HCT116 (cell line): ENCODE measurements around the gene TIPIN. TPM values are rescaled to one million over a fixed set of nuclear protein-coding genes. Genes with fewer than 3 reads are reported as not detected.

Experiments
- ATAC-seq: fragments of 200-7000 bp; cut with Tn5 transposase; 2 replicates; pipeline ENCODE4 v1.9.1; 2020; ENCODE audit warnings: mild to moderate bottlenecking, moderate library complexity
- BruUV-seq: library from RNA; stranded (reverse); fragments of 400-500 nt; replicated peaks from 2 replicates; lab custom pipeline; 2021; lab: Mats Ljungman, UMichigan
- CTCF ChIA-PET: fragments of 300-600 bp; sonication (Branson Sonifier 250); formaldehyde crosslinking; loops from one replicate; lab custom pipeline; 2021; ENCODE audit warnings: antibody characterized with exemption; lab: Charles Lee
- POLR2A ChIA-PET: fragments of 300-600, 350-600 bp; sonication (Branson Sonifier 250); formaldehyde crosslinking; loops from one replicate; lab custom pipeline; 2021; ENCODE audit warnings: antibody characterized with exemption; lab: Charles Lee
- RAD21 ChIA-PET, 2 experiments: fragments of 300-600 bp; sonication (Branson Sonifier 250); formaldehyde crosslinking; loops; one replicate each; lab custom pipeline; 2023; ENCODE audit warnings: low total read pairs in 2 of 2; ENCODE audit not compliant: uncharacterized antibody in 2 of 2, unreplicated experiment in 2 of 2, low non-redundant PET in 1 of 2; lab: Charles Lee
- DNase-seq: peaks from one replicate; pipeline ENCODE4 v3.0.0-alpha.2; 2010; ENCODE audit warnings: low read depth, low spot score
- H2AFZ ChIP-seq: fragments of 200-600 bp; shearing (Covaris generic), sonication (generic); 2 replicates; pipeline ENCODE4 v1.6.1; 2017; ENCODE audit warnings: low read depth, mixed run types, mixed read lengths, antibody characterized with exemption, low read length; ENCODE audit not compliant: poor library complexity, severe bottlenecking
- H3K27ac ChIP-seq: 2 replicates; pipeline ENCODE4 v1.5.1; 2012; ENCODE audit warnings: low read depth, low read length
- H3K27me3 ChIP-seq: fragments of 200-600 bp; sonication (generic); 2 replicates; pipeline ENCODE4 v1.6.1; 2016; ENCODE audit warnings: mixed run types, low read length, mixed read lengths; ENCODE audit not compliant: insufficient read depth
- H3K36me3 ChIP-seq, 2 experiments: fragments of 200-500 bp in 1 of 2; fragments of 200-600 bp in 1 of 2; sonication (Bioruptor generic) in 1 of 2; sonication (generic) in 1 of 2; 2 replicates each; pipeline versions ENCODE4 v1.5.1 to v1.6.1; 2014 to 2016; ENCODE audit warnings: low read length in 2 of 2, inconsistent platforms in 1 of 2, mixed read lengths in 1 of 2, mixed run types in 1 of 2; ENCODE audit not compliant: insufficient read depth in 2 of 2, control insufficient read depth in 1 of 2
- H3K4me1 ChIP-seq, 2 experiments: fragments of 200-600 bp in 1 of 2; sonication (generic) in 1 of 2; 2 replicates each; pipeline versions ENCODE4 v1.5.1 to v1.6.1; 2012 to 2017; ENCODE audit warnings: low read length in 2 of 2, inconsistent platforms in 1 of 2, mild to moderate bottlenecking in 1 of 2, mixed read lengths in 1 of 2, mixed run types in 1 of 2, moderate library complexity in 1 of 2; ENCODE audit not compliant: insufficient read depth in 2 of 2, control insufficient read depth in 1 of 2
- H3K4me2 ChIP-seq: fragments of 200-600 bp; sonication (generic); 2 replicates; pipeline ENCODE4 v1.6.1; 2017; ENCODE audit warnings: mixed run types, low read length, mixed read lengths
- H3K4me3 ChIP-seq, 2 experiments: fragments of 200-600 bp in 1 of 2; sonication (generic) in 1 of 2; replicated peaks in 1 of 2; 2 replicates each; pipeline ENCODE4 v1.5.1; 2011 to 2016; ENCODE audit warnings: low read length in 2 of 2, control low read depth in 1 of 2, low read depth in 1 of 2, mild to moderate bottlenecking in 1 of 2, mixed read lengths in 1 of 2, mixed run types in 1 of 2
- H3K79me2 ChIP-seq: fragments of 200-600 bp; sonication (generic); 2 replicates; pipeline ENCODE4 v1.6.1; 2017; ENCODE audit warnings: mild to moderate bottlenecking, mixed run types, low read length, moderate library complexity, mixed read lengths; ENCODE audit not compliant: insufficient read depth
- H3K9ac ChIP-seq: fragments of 200-600 bp; sonication (generic); 2 replicates; pipeline ENCODE4 v1.6.1; 2016; ENCODE audit warnings: low read length, mixed read lengths
- H3K9me2 ChIP-seq: fragments of 200-600 bp; sonication (generic), shearing (Covaris generic); 2 replicates; pipeline ENCODE4 v1.6.1; 2017; ENCODE audit warnings: mixed run types, mild to moderate bottlenecking, moderate library complexity; ENCODE audit not compliant: insufficient read depth
- H3K9me3 ChIP-seq, 2 experiments: fragments of 200-500 bp in 1 of 2; fragments of 200-600 bp in 1 of 2; sonication (Bioruptor generic) in 1 of 2; sonication (generic) in 1 of 2; 2 replicates each; pipeline ENCODE4 v1.6.1; 2014 to 2017; ENCODE audit warnings: low read length in 2 of 2, mixed read lengths in 2 of 2, inconsistent platforms in 1 of 2, low read depth in 1 of 2, mild to moderate bottlenecking in 1 of 2, mixed run types in 1 of 2, moderate library complexity in 1 of 2; ENCODE audit not compliant: control insufficient read depth in 1 of 2, insufficient read depth in 1 of 2
- H4K20me1 ChIP-seq: fragments of 200-600 bp; sonication (generic), shearing (Covaris generic); 2 replicates; pipeline ENCODE4 v1.6.1; 2017; ENCODE audit warnings: mixed run types, mild to moderate bottlenecking, moderate library complexity; ENCODE audit not compliant: insufficient read depth
- ATF3 ChIP-seq: IDR thresholded peaks from 2 replicates; pipeline ENCODE4 v1.6.1; 2012
- CEBPB ChIP-seq: IDR thresholded peaks from 2 replicates; pipeline ENCODE4 v1.6.1; 2012; ENCODE audit warnings: low read depth
- EGR1 ChIP-seq: IDR thresholded peaks from 2 replicates; pipeline ENCODE4 v1.6.1; 2012; ENCODE audit warnings: low read depth
- ELF1 ChIP-seq: IDR thresholded peaks from 2 replicates; pipeline ENCODE4 v1.6.1; 2012; ENCODE audit warnings: low read depth, borderline replicate concordance
- MAX ChIP-seq: IDR thresholded peaks from 2 replicates; pipeline ENCODE4 v1.6.1; 2012
- POLR2AphosphoS5 ChIP-seq: IDR thresholded peaks from 2 replicates; pipeline ENCODE4 v1.6.1; 2011; ENCODE audit warnings: mild to moderate bottlenecking, low read depth, low read length, moderate library complexity
- RAD21 ChIP-seq: IDR thresholded peaks from 2 replicates; pipeline ENCODE4 v1.6.1; 2012; ENCODE audit warnings: low read depth, mild to moderate bottlenecking
- SIN3A ChIP-seq: IDR thresholded peaks from 2 replicates; pipeline ENCODE4 v1.6.1; 2012; ENCODE audit warnings: low read depth
- SP1 ChIP-seq: IDR thresholded peaks from 2 replicates; pipeline ENCODE4 v1.6.1; 2012; ENCODE audit warnings: low read depth
- SRF ChIP-seq: IDR thresholded peaks from 2 replicates; pipeline ENCODE4 v1.6.1; 2012; ENCODE audit warnings: low read depth
- TCF7L2 ChIP-seq: IDR thresholded peaks from 2 replicates; pipeline ENCODE4 v1.7.0; 2011; ENCODE audit warnings: borderline replicate concordance, inconsistent platforms; ENCODE audit not compliant: insufficient read depth, insufficient read length; ENCODE audit errors: extremely low read depth
- ZNF274 ChIP-seq: fragments of 200-500 bp; sonication (Bioruptor generic); IDR thresholded peaks from 2 replicates; pipeline ENCODE4 v1.6.1; 2014; ENCODE audit warnings: mild to moderate bottlenecking, low read depth, low read length, inconsistent platforms
- intact Hi-C: fragments of 100-400 bp; cut with micrococcal nuclease; formaldehyde crosslinking; loops from 2 replicates; pipeline ENCODE4 v1.10.0; 2022
- total RNA-seq: library from RNA; stranded (reverse); gene quantifications from one replicate; pipeline ENCODE4 v1.2.1, GENCODE V29; 2021; ENCODE audit not compliant: unreplicated experiment

The TIPIN gene
- total RNA-seq, 1 experiment from 2014 or later: 28.1 TPM

GRCh38 chr15:66402761-66403284, 46.3 kb upstream of the TIPIN start:
- RAD21 ChIA-PET: no interaction called here
- CTCF ChIA-PET: interaction anchor here (1.3 kb wide), 1 partner anchor 16 kb away, joined by 5 read pairs; the partner anchor contains the start of gene MAP2K1

More at GRCh38 chr15:66402761-66403284, 46.3 kb upstream of the TIPIN start:
- TF ChIP-seq POLR2AphosphoS5: no peak
- TF ChIP-seq ZNF274: no peak
- TF ChIP-seq TCF7L2: no peak
- no peak for TF ChIP-seq SP1
- no peak for TF ChIP-seq SRF
- TF ChIP-seq SIN3A: no peak
- no peak for TF ChIP-seq MAX
- no peak for TF ChIP-seq CEBPB
- no peak for TF ChIP-seq ELF1
- no peak for TF ChIP-seq RAD21
- no peak for TF ChIP-seq ATF3
- TF ChIP-seq EGR1: no peak
- H3K9me2 ChIP-seq: no peaks in the 10 kb centered on the region
- H3K9ac ChIP-seq: no peak overlapping the region
- no peaks in the 10 kb centered on the region for H3K36me3 ChIP-seq
- H4K20me1 ChIP-seq: peaks cover 10% of the 10 kb centered on the region; the same call in 1 of the 2 replicates
- H3K9me3 ChIP-seq: no peaks in the 10 kb centered on the region
- H3K4me3 ChIP-seq: no peak overlapping the region
- BruUV-seq: no TSS peak
- no peak overlapping the region for H2AFZ ChIP-seq
- POLR2A ChIA-PET: no interaction called here
- intact Hi-C loops: no loop called here
- H3K27ac ChIP-seq: no peak overlapping the region
- H3K4me1 ChIP-seq: peaks cover 0 to 10% of the 10 kb centered on the region in 2 experiments; a peak in 2 of 4 replicates
- peaks cover 94% of the 10 kb centered on the region for H3K79me2 ChIP-seq
- no peak for ATAC-seq
- DNase-seq: no peak
- H3K27me3 ChIP-seq: no peaks in the 10 kb centered on the region
- no peak overlapping the region for H3K4me2 ChIP-seq
